ENCODE results near the gene ATG7.

DNA sequence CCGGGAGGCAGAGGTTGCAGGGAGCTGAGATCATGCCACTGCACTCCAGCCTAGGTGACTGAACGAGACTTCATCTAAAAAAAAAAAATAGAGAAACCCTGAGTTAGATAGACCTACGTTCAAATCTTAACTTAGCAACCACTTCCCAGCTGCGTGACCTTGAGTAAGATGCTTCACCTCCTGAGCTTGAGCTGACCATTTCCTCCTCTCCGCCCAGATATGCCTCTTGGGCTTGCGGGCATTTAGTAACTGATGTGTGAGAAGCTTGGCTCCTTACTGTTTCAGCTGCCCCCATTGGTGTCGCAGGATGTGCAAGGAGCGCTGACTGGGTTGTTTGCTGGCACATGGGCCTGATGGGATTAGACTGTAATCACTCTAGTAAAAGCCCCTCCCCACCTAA, 26.9 kb upstream of the ATG7 start:
- TF ChIP-seq CTCF (IDR thresholded peaks at IDR 0.05) (no peak), SIN3A (IDR thresholded peaks at IDR 0.05; ENCODE audit: borderline replicate concordance, insufficient read depth, low read depth, low read length) (no peak), POLR2AphosphoS5 (IDR thresholded peaks at IDR 0.05; ENCODE audit: low read depth, low read length) (no peak)
- TF ChIP-seq, protein P1, sequence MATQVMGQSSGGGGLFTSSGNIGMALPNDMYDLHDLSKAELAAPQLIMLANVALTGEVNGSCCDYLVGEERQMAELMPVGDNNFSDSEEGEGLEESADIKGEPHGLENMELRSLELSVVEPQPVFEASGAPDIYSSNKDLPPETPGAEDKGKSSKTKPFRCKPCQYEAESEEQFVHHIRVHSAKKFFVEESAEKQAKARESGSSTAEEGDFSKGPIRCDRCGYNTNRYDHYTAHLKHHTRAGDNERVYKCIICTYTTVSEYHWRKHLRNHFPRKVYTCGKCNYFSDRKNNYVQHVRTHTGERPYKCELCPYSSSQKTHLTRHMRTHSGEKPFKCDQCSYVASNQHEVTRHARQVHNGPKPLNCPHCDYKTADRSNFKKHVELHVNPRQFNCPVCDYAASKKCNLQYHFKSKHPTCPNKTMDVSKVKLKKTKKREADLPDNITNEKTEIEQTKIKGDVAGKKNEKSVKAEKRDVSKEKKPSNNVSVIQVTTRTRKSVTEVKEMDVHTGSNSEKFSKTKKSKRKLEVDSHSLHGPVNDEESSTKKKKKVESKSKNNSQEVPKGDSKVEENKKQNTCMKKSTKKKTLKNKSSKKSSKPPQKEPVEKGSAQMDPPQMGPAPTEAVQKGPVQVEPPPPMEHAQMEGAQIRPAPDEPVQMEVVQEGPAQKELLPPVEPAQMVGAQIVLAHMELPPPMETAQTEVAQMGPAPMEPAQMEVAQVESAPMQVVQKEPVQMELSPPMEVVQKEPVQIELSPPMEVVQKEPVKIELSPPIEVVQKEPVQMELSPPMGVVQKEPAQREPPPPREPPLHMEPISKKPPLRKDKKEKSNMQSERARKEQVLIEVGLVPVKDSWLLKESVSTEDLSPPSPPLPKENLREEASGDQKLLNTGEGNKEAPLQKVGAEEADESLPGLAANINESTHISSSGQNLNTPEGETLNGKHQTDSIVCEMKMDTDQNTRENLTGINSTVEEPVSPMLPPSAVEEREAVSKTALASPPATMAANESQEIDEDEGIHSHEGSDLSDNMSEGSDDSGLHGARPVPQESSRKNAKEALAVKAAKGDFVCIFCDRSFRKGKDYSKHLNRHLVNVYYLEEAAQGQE (IDR thresholded peaks at IDR 0.05; ENCODE audit: insufficient read depth in 1 of 2, low read depth in 2 of 2, low read length in 1 of 2): no peak
